OCI-LY7 (cell line): ENCODE measurements around the gene FOXP3. TPM values are rescaled to one million over a fixed set of nuclear protein-coding genes. Genes with fewer than 3 reads are reported as not detected.

Experiments used
- BruUV-seq: library from RNA; stranded (reverse); fragments of 400-500 nt; replicated peaks from 2 replicates; lab custom pipeline; 2021; lab: Mats Ljungman, UMichigan
- CTCF ChIA-PET: fragments of 300-600 bp; sonication (Branson Sonifier 250); formaldehyde crosslinking; loops from one replicate; lab custom pipeline; 2022; ENCODE audit warnings: antibody characterized with exemption; ENCODE audit not compliant: unreplicated experiment; lab: Charles Lee
- POLR2A ChIA-PET: fragments of 300-600 bp; sonication (Branson Sonifier 250); formaldehyde crosslinking; loops from one replicate; lab custom pipeline; 2022; ENCODE audit warnings: antibody characterized with exemption; lab: Charles Lee
- DNase-seq: peaks from one replicate; pipeline ENCODE4 v3.0.0-alpha.2; 2015; ENCODE audit warnings: low spot score
- H2AFZ ChIP-seq: fragments of 200-600 bp; sonication (generic), shearing (Covaris generic); 2 replicates; pipeline ENCODE4 v1.6.1; 2014; ENCODE audit warnings: mild to moderate bottlenecking, antibody characterized with exemption, low read length, moderate library complexity
- H3K27ac ChIP-seq: fragments of 200-600 bp; sonication (generic); 2 replicates; pipeline ENCODE4 v1.5.1; 2014; ENCODE audit warnings: mixed run types, low read depth, mild to moderate bottlenecking, moderate library complexity, low read length, inconsistent platforms; ENCODE audit not compliant: poor library complexity, severe bottlenecking
- H3K36me3 ChIP-seq: fragments of 200-600 bp; sonication (generic); 2 replicates; pipeline ENCODE4 v1.6.1; 2014; ENCODE audit warnings: mild to moderate bottlenecking, antibody characterized with exemption, low read length, moderate library complexity, mixed read lengths; ENCODE audit not compliant: insufficient read depth
- H3K4me1 ChIP-seq: fragments of 200-600 bp; sonication (generic); 2 replicates; pipeline ENCODE4 v1.5.1; 2014; ENCODE audit warnings: mild to moderate bottlenecking, low read length; ENCODE audit not compliant: insufficient read depth, poor library complexity, severe bottlenecking
- H3K4me2 ChIP-seq: fragments of 200-600 bp; sonication (generic); 2 replicates; pipeline ENCODE4 v1.6.1; 2014; ENCODE audit warnings: mild to moderate bottlenecking, low read length
- H3K4me3 ChIP-seq: fragments of 200-600 bp; sonication (generic); 2 replicates; pipeline ENCODE4 v1.5.1; 2014; ENCODE audit warnings: mild to moderate bottlenecking, low read depth, low read length; ENCODE audit not compliant: poor library complexity, severe bottlenecking
- H3K79me2 ChIP-seq: fragments of 200-600 bp; sonication (generic); 2 replicates; pipeline ENCODE4 v1.6.1; 2016; ENCODE audit warnings: low read depth, mild to moderate bottlenecking, low read length, moderate library complexity, mixed read lengths; ENCODE audit not compliant: insufficient read depth
- H3K9me2 ChIP-seq: fragments of 200-600 bp; sonication (generic); 2 replicates; pipeline ENCODE4 v1.6.1; 2016; ENCODE audit warnings: mild to moderate bottlenecking, low read length, mixed read lengths; ENCODE audit not compliant: insufficient read depth
- H3K9me3 ChIP-seq: fragments of 200-600 bp; sonication (generic); 2 replicates; pipeline ENCODE4 v1.6.1; 2014; ENCODE audit warnings: mild to moderate bottlenecking, mixed run types, low read length, mixed read lengths
- H4K20me1 ChIP-seq: fragments of 200-600 bp; sonication (generic); 2 replicates; pipeline ENCODE4 v1.6.1; 2014; ENCODE audit warnings: mild to moderate bottlenecking, antibody characterized with exemption, low read length, moderate library complexity, mixed read lengths; ENCODE audit not compliant: insufficient read depth
- CTCF ChIP-seq: fragments of 200-600 bp; sonication (generic); conservative IDR thresholded peaks from 2 replicates; pipeline ENCODE4 v1.5.1; 2014; ENCODE audit warnings: mild to moderate bottlenecking, antibody characterized with exemption, low read length, moderate library complexity, mixed read lengths
- EZH2phosphoT487 ChIP-seq: fragments of 200-600 bp; sonication (generic); IDR thresholded peaks from 2 replicates; pipeline ENCODE4 v1.6.1; 2018; ENCODE audit warnings: low read depth, borderline replicate concordance, mild to moderate bottlenecking, mixed run types, antibody characterized with exemption, low read length, moderate library complexity, mixed read lengths
- intact Hi-C: fragments of 100-400 bp; cut with micrococcal nuclease; formaldehyde crosslinking; loops from one replicate; pipeline ENCODE4 v1.10.0; 2022; ENCODE audit not compliant: unreplicated experiment
- total RNA-seq, 2 experiments: library from RNA; depleted of rRNA in 1 of 2; stranded (reverse); fragments of >200 nt in 1 of 2; shearing (Covaris generic) in 1 of 2; gene quantifications; 2 replicates each; pipeline ENCODE4 v1.2.3, GENCODE V29; 2014 to 2022

The FOXP3 gene
- total RNA-seq, 2 experiments from 2014 or later: 0.06 to 0.57 TPM

GRCh38 chrX:49244207-49244606 lies 20.3 kb downstream of the FOXP3 start:
- Histone ChIP-seq H2AFZ (no peak overlapping the region), H3K4me3 (no peak overlapping the region), H4K20me1 (no peaks in the 10 kb centered on the region), H3K4me1 (no peaks in the 10 kb centered on the region), H3K27ac (no peak overlapping the region), H3K9me3 (no peaks in the 10 kb centered on the region), H3K79me2 (no peaks in the 10 kb centered on the region), H3K9me2 (no peaks in the 10 kb centered on the region), H3K4me2 (no peak overlapping the region), H3K36me3 (no peaks in the 10 kb centered on the region)
- TF ChIP-seq CTCF (no peak), EZH2phosphoT487 (no peak)
- CTCF ChIA-PET: no interaction called here
- POLR2A ChIA-PET: no interaction called here
- no TSS peak for BruUV-seq
- no peak for DNase-seq
- intact Hi-C loops: no loop called here

GRCh38 chrX:49243166-49243565 lies 21.3 kb downstream of the FOXP3 start:
- Histone ChIP-seq H3K79me2 (no peaks in the 10 kb centered on the region), H3K36me3 (no peaks in the 10 kb centered on the region), H3K4me1 (no peaks in the 10 kb centered on the region), H3K9me3 (no peaks in the 10 kb centered on the region), H3K27ac (no peak overlapping the region), H3K4me2 (no peak overlapping the region), H2AFZ (no peak overlapping the region), H3K4me3 (no peak overlapping the region), H3K9me2 (no peaks in the 10 kb centered on the region), H4K20me1 (no peaks in the 10 kb centered on the region)
- BruUV-seq: no TSS peak
- ChIA-PET POLR2A (no interaction called here), CTCF (no interaction called here)
- intact Hi-C loops: no loop called here
- DNase-seq: no peak
- TF ChIP-seq CTCF (no peak), EZH2phosphoT487 (no peak)

- H3K9me2 ChIP-seq: no peaks in the 10 kb centered on the region
- no peak for DNase-seq
- no peak overlapping the region for H3K4me3 ChIP-seq
- no peaks in the 10 kb centered on the region for H3K9me3 ChIP-seq
- H3K27ac ChIP-seq: no peak overlapping the region
- CTCF ChIA-PET: no interaction called here
- TF ChIP-seq EZH2phosphoT487 (no peak), CTCF (no peak)
- H4K20me1 ChIP-seq: no peaks in the 10 kb centered on the region
- H3K4me2 ChIP-seq: no peak overlapping the region
- intact Hi-C loops: no loop called here
- no peaks in the 10 kb centered on the region for H3K4me1 ChIP-seq
- H3K36me3 ChIP-seq: no peaks in the 10 kb centered on the region
- H3K79me2 ChIP-seq: no peaks in the 10 kb centered on the region
- no peak overlapping the region for H2AFZ ChIP-seq
- POLR2A ChIA-PET: no interaction called here
- BruUV-seq: no TSS peak
Measured at GRCh38 chrX:49242545-49243066, 21.9 kb downstream of the FOXP3 start.
